Measurements from ENCODE around the gene MEOX2.

GRCh38 chr7:15681186-15681585 lies 5.3 kb downstream of the MEOX2 start:
- TF ChIP-seq EP300 (IDR thresholded peaks at IDR 0.05; ENCODE audit: low read depth in 2 of 2, low read length in 2 of 2): no peak
- no peak for TF ChIP-seq EP300 (CRISPR knock-in tag; IDR thresholded peaks at IDR 0.05; ENCODE audit: borderline replicate concordance)
- TF ChIP-seq ZNF331 (CRISPR knock-in tag; IDR thresholded peaks at IDR 0.05): no peak
- TF ChIP-seq KLF13 (CRISPR knock-in tag; IDR thresholded peaks at IDR 0.05): no peak
